Measurements from ENCODE around the gene TGFA. TPM values are rescaled to one million over a fixed set of nuclear protein-coding genes. Genes with fewer than 3 reads are reported as not detected.

Gene TGFA
- total RNA-seq, 1 donor = not detected

DNA sequence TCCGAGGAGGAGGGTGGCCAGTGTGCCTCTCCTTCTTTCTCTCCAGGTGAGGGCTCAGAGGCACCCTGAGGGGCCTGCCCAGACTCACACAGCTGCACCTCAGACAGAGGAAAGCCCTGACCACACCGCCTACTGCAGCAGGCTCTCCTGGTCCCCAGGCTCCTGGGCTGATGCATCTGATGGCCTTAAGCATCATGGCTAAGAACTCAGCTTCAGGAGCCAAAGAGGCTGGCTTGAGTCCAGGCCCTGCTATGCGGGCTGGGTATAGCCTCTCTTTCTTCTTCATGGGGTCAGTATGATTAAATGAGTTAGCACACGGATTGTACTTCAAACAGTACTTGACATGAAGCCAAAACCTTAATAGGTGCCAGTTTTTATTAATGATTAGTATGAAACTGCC is 89.6 kb downstream of the TGFA start:
- Histone ChIP-seq H3K36me3 (ENCODE audit: insufficient read depth, low read length) (no peaks in the 10 kb centered on the region), H3K4me2 (ENCODE audit: insufficient read depth, low read length) (no peak overlapping the region), H3K4me1 (ENCODE audit: insufficient read depth, low read length) (no peaks in the 10 kb centered on the region), H3K4me3 (ENCODE audit: insufficient read depth, low read length) (no peak overlapping the region), H3K27me3 (ENCODE audit: insufficient read depth, low read length) (peaks cover 10% of the 10 kb centered on the region), H4K20me1 (ENCODE audit: insufficient read depth, low read length) (no peaks in the 10 kb centered on the region), H2AFZ (ENCODE audit: low read length) (no peak overlapping the region), H3K79me2 (ENCODE audit: insufficient read depth, low read length) (no peaks in the 10 kb centered on the region), H3K9me3 (ENCODE audit: low read depth, low read length) (no peaks in the 10 kb centered on the region), H3K27ac (ENCODE audit: low read depth, low read length) (no peak overlapping the region)
- TF ChIP-seq, protein P1, sequence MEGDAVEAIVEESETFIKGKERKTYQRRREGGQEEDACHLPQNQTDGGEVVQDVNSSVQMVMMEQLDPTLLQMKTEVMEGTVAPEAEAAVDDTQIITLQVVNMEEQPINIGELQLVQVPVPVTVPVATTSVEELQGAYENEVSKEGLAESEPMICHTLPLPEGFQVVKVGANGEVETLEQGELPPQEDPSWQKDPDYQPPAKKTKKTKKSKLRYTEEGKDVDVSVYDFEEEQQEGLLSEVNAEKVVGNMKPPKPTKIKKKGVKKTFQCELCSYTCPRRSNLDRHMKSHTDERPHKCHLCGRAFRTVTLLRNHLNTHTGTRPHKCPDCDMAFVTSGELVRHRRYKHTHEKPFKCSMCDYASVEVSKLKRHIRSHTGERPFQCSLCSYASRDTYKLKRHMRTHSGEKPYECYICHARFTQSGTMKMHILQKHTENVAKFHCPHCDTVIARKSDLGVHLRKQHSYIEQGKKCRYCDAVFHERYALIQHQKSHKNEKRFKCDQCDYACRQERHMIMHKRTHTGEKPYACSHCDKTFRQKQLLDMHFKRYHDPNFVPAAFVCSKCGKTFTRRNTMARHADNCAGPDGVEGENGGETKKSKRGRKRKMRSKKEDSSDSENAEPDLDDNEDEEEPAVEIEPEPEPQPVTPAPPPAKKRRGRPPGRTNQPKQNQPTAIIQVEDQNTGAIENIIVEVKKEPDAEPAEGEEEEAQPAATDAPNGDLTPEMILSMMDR (IDR thresholded peaks at IDR 0.05; ENCODE audit: extremely low read depth, low read depth, low read length) = no peak
- no peak for DNase-seq (ENCODE audit: insufficient read length, low spot score, missing footprints)

DNA sequence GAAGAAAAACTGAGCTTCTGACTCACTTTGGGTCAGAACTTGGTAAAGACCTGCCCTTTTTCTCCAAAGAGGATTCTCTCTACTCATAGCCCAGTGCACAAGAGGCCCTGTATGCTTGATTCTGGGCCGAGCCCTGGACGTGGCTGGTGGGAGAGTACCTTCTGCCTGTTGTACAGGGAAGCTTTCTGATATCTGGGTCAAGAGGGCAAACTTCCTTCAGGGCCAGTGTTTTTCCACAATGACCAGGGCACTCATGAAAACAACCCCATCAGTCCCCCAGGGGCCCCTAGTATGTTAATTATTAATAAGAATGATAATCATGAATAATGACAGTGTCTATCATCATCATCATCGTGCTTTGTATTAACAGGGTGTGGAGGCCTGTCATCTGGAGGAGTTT is 90.0 kb downstream of the TGFA start:
- no peak overlapping the region for H3K4me3 ChIP-seq (ENCODE audit: insufficient read depth, low read length)
- H2AFZ ChIP-seq (ENCODE audit: low read length) = no peak overlapping the region
- TF ChIP-seq, protein P1 (IDR thresholded peaks at IDR 0.05; ENCODE audit: extremely low read depth, low read depth, low read length) = no peak
- DNase-seq (ENCODE audit: insufficient read length, low spot score, missing footprints) = no peak
- no peaks in the 10 kb centered on the region for H3K9me3 ChIP-seq (ENCODE audit: low read depth, low read length)
- H3K4me2 ChIP-seq (ENCODE audit: insufficient read depth, low read length) = no peak overlapping the region
- peaks cover 10% of the 10 kb centered on the region for H3K27me3 ChIP-seq (ENCODE audit: insufficient read depth, low read length)
- H3K27ac ChIP-seq (ENCODE audit: low read depth, low read length) = no peak overlapping the region
- H4K20me1 ChIP-seq (ENCODE audit: insufficient read depth, low read length) = no peaks in the 10 kb centered on the region
- H3K4me1 ChIP-seq (ENCODE audit: insufficient read depth, low read length) = no peaks in the 10 kb centered on the region
- no peaks in the 10 kb centered on the region for H3K36me3 ChIP-seq (ENCODE audit: insufficient read depth, low read length)
- no peaks in the 10 kb centered on the region for H3K79me2 ChIP-seq (ENCODE audit: insufficient read depth, low read length)

DNA sequence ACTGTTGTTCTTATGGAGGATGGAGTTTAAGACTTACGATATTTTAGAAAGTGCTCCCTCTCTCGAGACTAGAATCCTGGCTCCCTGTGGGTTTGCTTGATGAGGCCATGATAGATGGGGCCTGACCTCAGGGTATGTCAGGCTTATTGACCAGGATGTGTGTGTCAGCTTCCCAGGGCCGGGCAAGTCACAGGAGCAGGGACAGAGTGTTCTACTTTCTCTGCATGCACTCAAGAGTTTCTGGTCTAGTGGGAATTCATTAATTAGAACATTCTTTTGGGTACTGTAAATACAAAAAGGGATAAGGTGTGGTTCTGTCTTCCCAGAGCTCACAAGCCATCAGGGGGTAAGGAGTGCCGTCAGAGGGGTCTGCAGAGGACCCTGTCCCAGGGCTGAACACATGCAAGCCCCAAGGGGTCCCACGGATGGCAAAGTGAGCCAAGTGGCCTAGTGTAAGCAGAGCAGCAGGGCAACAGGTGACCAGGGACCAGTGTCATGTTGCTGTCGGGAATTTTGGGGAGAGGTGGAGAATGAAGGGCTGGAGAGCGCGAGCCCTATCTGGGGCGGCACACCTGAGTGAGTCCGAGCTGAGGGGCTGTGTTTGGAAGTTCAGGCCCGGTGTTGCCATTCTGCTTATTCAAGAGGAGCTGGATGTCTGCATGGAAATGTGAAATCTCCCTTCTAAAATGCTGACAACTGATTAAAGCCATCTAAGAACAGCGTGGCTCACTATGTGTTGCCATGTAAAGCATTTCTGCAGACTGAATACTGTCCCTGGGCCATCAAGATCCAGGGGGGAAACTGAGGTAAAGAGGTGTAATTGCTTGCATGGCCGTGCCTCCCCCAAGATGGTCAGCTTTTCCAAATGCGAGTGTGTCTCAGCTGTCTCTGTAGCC is 91.4 kb downstream of the TGFA start:
- H3K9me3 ChIP-seq (ENCODE audit: low read depth, low read length) = no peaks in the 10 kb centered on the region
- peaks cover 10% of the 10 kb centered on the region for H3K27me3 ChIP-seq (ENCODE audit: insufficient read depth, low read length)
- H3K4me2 ChIP-seq (ENCODE audit: insufficient read depth, low read length) = no peak overlapping the region
- no peak for DNase-seq (ENCODE audit: insufficient read length, low spot score, missing footprints)
- no peak overlapping the region for H3K27ac ChIP-seq (ENCODE audit: low read depth, low read length)
- H3K79me2 ChIP-seq (ENCODE audit: insufficient read depth, low read length) = no peaks in the 10 kb centered on the region
- TF ChIP-seq, protein P1 (IDR thresholded peaks at IDR 0.05; ENCODE audit: extremely low read depth, low read depth, low read length) = no peak
- H3K4me1 ChIP-seq (ENCODE audit: insufficient read depth, low read length) = no peaks in the 10 kb centered on the region
- no peaks in the 10 kb centered on the region for H3K36me3 ChIP-seq (ENCODE audit: insufficient read depth, low read length)
- no peaks in the 10 kb centered on the region for H4K20me1 ChIP-seq (ENCODE audit: insufficient read depth, low read length)
- no peak overlapping the region for H3K4me3 ChIP-seq (ENCODE audit: insufficient read depth, low read length)
- no peak overlapping the region for H2AFZ ChIP-seq (ENCODE audit: low read length)

DNA sequence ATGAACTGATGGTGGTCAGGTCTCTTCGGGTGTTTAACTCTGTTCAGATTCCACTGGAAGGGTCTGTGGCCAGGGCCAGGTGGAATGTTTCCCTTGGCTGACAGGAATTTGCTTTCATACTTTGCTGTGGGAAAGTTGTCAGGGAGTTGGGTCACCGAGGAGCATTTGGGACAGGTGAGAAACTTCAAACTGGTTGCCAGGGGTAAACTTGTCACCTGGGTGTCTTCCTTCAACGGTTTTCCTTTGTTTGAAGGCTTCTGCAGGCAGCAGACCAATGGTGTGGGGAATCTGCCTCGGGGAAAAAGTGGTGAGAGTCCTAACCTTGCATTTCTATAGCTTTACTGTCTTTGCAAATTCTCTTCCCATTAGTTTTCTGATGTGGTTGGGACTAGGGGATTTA is 92.2 kb downstream of the TGFA start:
- no peaks in the 10 kb centered on the region for H4K20me1 ChIP-seq (ENCODE audit: insufficient read depth, low read length)
- no peaks in the 10 kb centered on the region for H3K4me1 ChIP-seq (ENCODE audit: insufficient read depth, low read length)
- H3K27me3 ChIP-seq (ENCODE audit: insufficient read depth, low read length) = peaks cover 10% of the 10 kb centered on the region
- TF ChIP-seq, protein P1 (IDR thresholded peaks at IDR 0.05; ENCODE audit: extremely low read depth, low read depth, low read length) = no peak
- no peak for DNase-seq (ENCODE audit: insufficient read length, low spot score, missing footprints)
- H3K4me3 ChIP-seq (ENCODE audit: insufficient read depth, low read length) = no peak overlapping the region
- H3K4me2 ChIP-seq (ENCODE audit: insufficient read depth, low read length) = no peak overlapping the region
- no peak overlapping the region for H2AFZ ChIP-seq (ENCODE audit: low read length)
- no peaks in the 10 kb centered on the region for H3K9me3 ChIP-seq (ENCODE audit: low read depth, low read length)
- H3K36me3 ChIP-seq (ENCODE audit: insufficient read depth, low read length) = no peaks in the 10 kb centered on the region
- no peaks in the 10 kb centered on the region for H3K79me2 ChIP-seq (ENCODE audit: insufficient read depth, low read length)
- H3K27ac ChIP-seq (ENCODE audit: low read depth, low read length) = no peak overlapping the region
